OCI-LY7 (cell line): ENCODE data around the gene IRF8. TPM values are rescaled to one million over a fixed set of nuclear protein-coding genes. Genes with fewer than 3 reads are reported as not detected.

Source experiments
- BruUV-seq: library from RNA; stranded (reverse); fragments of 400-500 nt; replicated peaks from 2 replicates; lab custom pipeline; 2021; lab: Mats Ljungman, UMichigan
- CTCF ChIA-PET: fragments of 300-600 bp; sonication (Branson Sonifier 250); formaldehyde crosslinking; loops from one replicate; lab custom pipeline; 2022; ENCODE audit warnings: antibody characterized with exemption; ENCODE audit not compliant: unreplicated experiment; lab: Charles Lee
- POLR2A ChIA-PET: fragments of 300-600 bp; sonication (Branson Sonifier 250); formaldehyde crosslinking; loops from one replicate; lab custom pipeline; 2022; ENCODE audit warnings: antibody characterized with exemption; lab: Charles Lee
- DNase-seq: peaks from one replicate; pipeline ENCODE4 v3.0.0-alpha.2; 2015; ENCODE audit warnings: low spot score
- H2AFZ ChIP-seq: fragments of 200-600 bp; sonication (generic), shearing (Covaris generic); 2 replicates; pipeline ENCODE4 v1.6.1; 2014; ENCODE audit warnings: mild to moderate bottlenecking, antibody characterized with exemption, low read length, moderate library complexity
- H3K27ac ChIP-seq: fragments of 200-600 bp; sonication (generic); 2 replicates; pipeline ENCODE4 v1.5.1; 2014; ENCODE audit warnings: mixed run types, low read depth, mild to moderate bottlenecking, moderate library complexity, low read length, inconsistent platforms; ENCODE audit not compliant: poor library complexity, severe bottlenecking
- H3K36me3 ChIP-seq: fragments of 200-600 bp; sonication (generic); 2 replicates; pipeline ENCODE4 v1.6.1; 2014; ENCODE audit warnings: mild to moderate bottlenecking, antibody characterized with exemption, low read length, moderate library complexity, mixed read lengths; ENCODE audit not compliant: insufficient read depth
- H3K4me1 ChIP-seq: fragments of 200-600 bp; sonication (generic); 2 replicates; pipeline ENCODE4 v1.5.1; 2014; ENCODE audit warnings: mild to moderate bottlenecking, low read length; ENCODE audit not compliant: insufficient read depth, poor library complexity, severe bottlenecking
- H3K4me2 ChIP-seq: fragments of 200-600 bp; sonication (generic); 2 replicates; pipeline ENCODE4 v1.6.1; 2014; ENCODE audit warnings: mild to moderate bottlenecking, low read length
- H3K4me3 ChIP-seq: fragments of 200-600 bp; sonication (generic); 2 replicates; pipeline ENCODE4 v1.5.1; 2014; ENCODE audit warnings: mild to moderate bottlenecking, low read depth, low read length; ENCODE audit not compliant: poor library complexity, severe bottlenecking
- H3K79me2 ChIP-seq: fragments of 200-600 bp; sonication (generic); 2 replicates; pipeline ENCODE4 v1.6.1; 2016; ENCODE audit warnings: low read depth, mild to moderate bottlenecking, low read length, moderate library complexity, mixed read lengths; ENCODE audit not compliant: insufficient read depth
- H3K9me2 ChIP-seq: fragments of 200-600 bp; sonication (generic); 2 replicates; pipeline ENCODE4 v1.6.1; 2016; ENCODE audit warnings: mild to moderate bottlenecking, low read length, mixed read lengths; ENCODE audit not compliant: insufficient read depth
- H3K9me3 ChIP-seq: fragments of 200-600 bp; sonication (generic); 2 replicates; pipeline ENCODE4 v1.6.1; 2014; ENCODE audit warnings: mild to moderate bottlenecking, mixed run types, low read length, mixed read lengths
- H4K20me1 ChIP-seq: fragments of 200-600 bp; sonication (generic); 2 replicates; pipeline ENCODE4 v1.6.1; 2014; ENCODE audit warnings: mild to moderate bottlenecking, antibody characterized with exemption, low read length, moderate library complexity, mixed read lengths; ENCODE audit not compliant: insufficient read depth
- EZH2phosphoT487 ChIP-seq: fragments of 200-600 bp; sonication (generic); IDR thresholded peaks from 2 replicates; pipeline ENCODE4 v1.6.1; 2018; ENCODE audit warnings: low read depth, borderline replicate concordance, mild to moderate bottlenecking, mixed run types, antibody characterized with exemption, low read length, moderate library complexity, mixed read lengths
- intact Hi-C: fragments of 100-400 bp; cut with micrococcal nuclease; formaldehyde crosslinking; loops from one replicate; pipeline ENCODE4 v1.10.0; 2022; ENCODE audit not compliant: unreplicated experiment
- total RNA-seq, 2 experiments: library from RNA; depleted of rRNA in 1 of 2; stranded (reverse); fragments of >200 nt in 1 of 2; shearing (Covaris generic) in 1 of 2; gene quantifications; 2 replicates each; pipeline ENCODE4 v1.2.3, GENCODE V29; 2014 to 2022
- TF ChIP-seq, protein P1 (sequence below): fragments of 200-600 bp; sonication (generic); conservative IDR thresholded peaks from 2 replicates; pipeline ENCODE4 v1.5.1; 2014; ENCODE audit warnings: mild to moderate bottlenecking, antibody characterized with exemption, low read length, moderate library complexity, mixed read lengths

IRF8 gene
- total RNA-seq, 2 experiments from 2014 or later, result 181 to 224 TPM

DNA sequence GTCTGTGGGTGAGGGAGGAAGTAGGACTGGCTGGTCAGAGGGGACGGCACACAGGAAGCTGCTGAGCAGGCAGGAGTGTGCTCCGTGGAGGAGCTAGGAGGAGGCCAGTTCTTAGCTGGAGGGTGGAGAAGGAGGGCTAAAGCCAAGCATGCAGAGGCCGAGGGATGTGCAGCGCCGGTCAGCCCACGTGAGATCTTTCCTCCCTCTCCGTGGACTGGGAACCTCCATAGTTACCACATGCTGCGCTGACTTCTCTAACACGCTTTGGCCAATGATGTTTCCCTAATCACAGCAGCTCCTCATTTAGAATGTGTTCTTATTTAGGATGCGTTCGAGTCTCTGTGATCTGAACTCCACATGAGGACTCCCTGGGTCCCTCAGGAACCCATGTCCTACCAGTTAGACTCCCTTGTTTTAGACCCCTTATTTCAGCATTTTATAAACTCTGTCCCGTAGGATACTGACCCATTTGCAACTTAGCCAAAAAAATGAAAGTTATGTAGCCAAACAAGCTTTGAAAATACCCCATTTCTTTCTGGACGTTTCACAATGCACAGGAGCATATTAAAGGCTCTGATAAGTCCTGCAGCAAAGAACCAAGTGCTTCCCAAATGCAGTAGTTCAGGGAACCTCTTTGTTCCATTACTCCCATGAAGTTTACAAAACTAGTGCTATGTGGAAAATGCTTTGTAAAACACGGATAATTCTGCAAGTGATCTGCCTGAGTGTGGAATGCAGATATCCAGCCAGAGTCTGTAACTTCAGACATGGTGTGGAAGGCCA, 51.4 kb downstream of the IRF8 start:
- no peaks in the 10 kb centered on the region for H3K36me3 ChIP-seq
- ChIA-PET CTCF (no interaction called here), POLR2A (interaction anchor here (0.9 kb wide), 1 partner anchor 9 kb away, joined by 3 read pairs; no protein-coding TSS in a partner anchor)
- peak overlapping the region; percentile 26; the same call in 1 of the 2 replicates for H3K4me2 ChIP-seq
- no peaks in the 10 kb centered on the region for H4K20me1 ChIP-seq
- intact Hi-C loops, result no loop called here
- BruUV-seq, result no TSS peak
- no peak overlapping the region for H3K27ac ChIP-seq
- no peaks in the 10 kb centered on the region for H3K79me2 ChIP-seq
- TF ChIP-seq, protein P1, sequence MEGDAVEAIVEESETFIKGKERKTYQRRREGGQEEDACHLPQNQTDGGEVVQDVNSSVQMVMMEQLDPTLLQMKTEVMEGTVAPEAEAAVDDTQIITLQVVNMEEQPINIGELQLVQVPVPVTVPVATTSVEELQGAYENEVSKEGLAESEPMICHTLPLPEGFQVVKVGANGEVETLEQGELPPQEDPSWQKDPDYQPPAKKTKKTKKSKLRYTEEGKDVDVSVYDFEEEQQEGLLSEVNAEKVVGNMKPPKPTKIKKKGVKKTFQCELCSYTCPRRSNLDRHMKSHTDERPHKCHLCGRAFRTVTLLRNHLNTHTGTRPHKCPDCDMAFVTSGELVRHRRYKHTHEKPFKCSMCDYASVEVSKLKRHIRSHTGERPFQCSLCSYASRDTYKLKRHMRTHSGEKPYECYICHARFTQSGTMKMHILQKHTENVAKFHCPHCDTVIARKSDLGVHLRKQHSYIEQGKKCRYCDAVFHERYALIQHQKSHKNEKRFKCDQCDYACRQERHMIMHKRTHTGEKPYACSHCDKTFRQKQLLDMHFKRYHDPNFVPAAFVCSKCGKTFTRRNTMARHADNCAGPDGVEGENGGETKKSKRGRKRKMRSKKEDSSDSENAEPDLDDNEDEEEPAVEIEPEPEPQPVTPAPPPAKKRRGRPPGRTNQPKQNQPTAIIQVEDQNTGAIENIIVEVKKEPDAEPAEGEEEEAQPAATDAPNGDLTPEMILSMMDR, result no peak
- TF ChIP-seq EZH2phosphoT487, result no peak
- peak overlapping the region; percentile 80; the same call in 1 of the 2 replicates for H2AFZ ChIP-seq
- no peaks in the 10 kb centered on the region for H3K9me3 ChIP-seq
- peaks cover 50% of the 10 kb centered on the region for H3K4me1 ChIP-seq
- no peaks in the 10 kb centered on the region for H3K9me2 ChIP-seq
- no peak overlapping the region for H3K4me3 ChIP-seq
- no peak for DNase-seq

DNA sequence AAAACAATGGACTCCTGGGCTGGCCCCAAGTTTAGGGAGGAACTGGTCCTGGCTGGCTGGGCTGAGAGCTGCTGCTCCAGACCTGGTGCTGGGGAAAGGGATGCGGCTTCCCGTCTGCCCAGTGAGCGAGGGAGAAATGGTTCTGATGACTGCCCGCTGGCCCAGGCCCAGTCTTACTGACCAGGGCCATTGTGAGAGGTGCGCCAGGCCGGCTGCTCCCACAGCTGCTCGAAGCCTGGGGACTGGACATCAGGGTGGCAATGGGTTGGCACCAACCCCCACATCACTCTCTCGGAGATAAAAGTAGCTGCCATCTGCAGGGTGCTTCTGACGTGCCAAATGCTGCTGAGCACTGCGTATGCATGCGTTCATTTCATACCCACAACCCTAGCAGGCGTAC, 53.2 kb downstream of the IRF8 start:
- Histone ChIP-seq H3K9me3 (no peaks in the 10 kb centered on the region), H4K20me1 (no peaks in the 10 kb centered on the region), H2AFZ (no peak overlapping the region), H3K36me3 (no peaks in the 10 kb centered on the region), H3K9me2 (no peaks in the 10 kb centered on the region), H3K4me3 (no peak overlapping the region), H3K4me1 (peaks cover 34% of the 10 kb centered on the region), H3K27ac (no peak overlapping the region), H3K4me2 (no peak overlapping the region), H3K79me2 (no peaks in the 10 kb centered on the region)
- no peak for DNase-seq
- TF ChIP-seq, protein P1, result no peak
- no peak for TF ChIP-seq EZH2phosphoT487
- intact Hi-C loops, result no loop called here
- BruUV-seq, result no TSS peak
- POLR2A ChIA-PET, result no interaction called here
- CTCF ChIA-PET, result interaction anchor here (0.6 kb wide), 1 partner anchor 1684 kb away, joined by 3 read pairs; no protein-coding TSS in a partner anchor

DNA sequence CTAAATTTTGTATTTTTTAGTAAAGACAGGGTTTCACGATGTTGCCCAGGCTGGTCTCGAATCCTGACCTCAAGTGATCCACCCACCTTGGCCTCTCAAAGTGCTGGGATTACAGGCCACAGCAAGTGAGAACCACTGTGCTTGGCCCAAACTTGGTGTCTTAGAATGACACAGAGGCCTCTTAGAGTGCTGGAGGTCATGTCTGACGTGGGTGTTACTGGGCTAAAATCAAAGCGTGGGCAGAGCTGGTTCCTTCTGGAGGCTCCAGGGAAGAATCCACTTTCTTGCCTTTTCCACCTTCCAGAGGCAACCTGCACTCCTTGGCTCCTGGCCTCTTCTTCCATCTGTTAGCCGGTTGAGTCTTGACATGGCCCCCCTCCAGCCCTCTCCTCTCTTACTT, 53.8 kb downstream of the IRF8 start:
- ChIA-PET CTCF (no interaction called here), POLR2A (no interaction called here)
- Histone ChIP-seq H3K9me3 (no peaks in the 10 kb centered on the region), H3K4me3 (no peak overlapping the region), H4K20me1 (no peaks in the 10 kb centered on the region), H3K9me2 (no peaks in the 10 kb centered on the region), H3K4me1 (peaks cover 28% of the 10 kb centered on the region), H3K4me2 (no peak overlapping the region), H2AFZ (no peak overlapping the region), H3K36me3 (no peaks in the 10 kb centered on the region), H3K27ac (no peak overlapping the region), H3K79me2 (no peaks in the 10 kb centered on the region)
- intact Hi-C loops, result no loop called here
- TF ChIP-seq, protein P1, result no peak
- no peak for TF ChIP-seq EZH2phosphoT487
- BruUV-seq, result no TSS peak
- DNase-seq, result no peak
